Effector memory CD8-positive, alpha-beta T cell (primary cell): ENCODE results near the gene LAMA2.

ENCODE experiments used
- ATAC-seq: fragments of 150-1000 bp; cut with Tn5 transposase; replicated peaks from 2 replicates; pipeline ENCODE4 v1.10.0; 2021; ENCODE audit warnings: mild to moderate bottlenecking, moderate library complexity
- DNase-seq, 3 experiments: peaks; one replicate each; pipeline ENCODE4 v3.0.0; 2021
- H3K27ac Mint-ChIP-seq, 2 donors: one replicate each; pipeline ENCODE4 v1.8.0; 2022; ENCODE audit warnings: mild to moderate bottlenecking in 2 of 2, mixed read lengths in 2 of 2, moderate library complexity in 2 of 2
- H3K27me3 Mint-ChIP-seq, 2 donors: one replicate each; pipeline ENCODE4 v1.8.0; 2022; ENCODE audit warnings: mixed read lengths in 2 of 2
- H3K36me3 Mint-ChIP-seq: one replicate; pipeline ENCODE4 v1.8.0; 2022; ENCODE audit warnings: mild to moderate bottlenecking, moderate library complexity, mixed read lengths; ENCODE audit not compliant: insufficient read depth
- H3K4me1 Mint-ChIP-seq, 2 donors: one replicate each; pipeline ENCODE4 v1.8.0; 2022; ENCODE audit warnings: low read depth in 2 of 2, mixed read lengths in 2 of 2
- H3K4me3 Mint-ChIP-seq, 2 donors: one replicate each; pipeline ENCODE4 v1.8.0; 2022; ENCODE audit warnings: mild to moderate bottlenecking in 2 of 2, mixed read lengths in 2 of 2, moderate library complexity in 2 of 2
- H3K9me3 Mint-ChIP-seq, 2 donors: one replicate each; pipeline ENCODE4 v1.8.0; 2022; ENCODE audit warnings: mixed read lengths in 2 of 2

Gene LAMA2

GRCh38 chr6:129215916-129216520, 333.1 kb downstream of the LAMA2 start:
- no peak for ATAC-seq

GRCh38 chr6:129217701-129218100, 334.8 kb downstream of the LAMA2 start:
- H3K27me3 Mint-ChIP-seq = no peaks in the 10 kb centered on the region
- ATAC-seq (no peak), DNase-seq (no peak)
- no peaks in the 10 kb centered on the region for H3K4me1 Mint-ChIP-seq
- H3K36me3 Mint-ChIP-seq = no peaks in the 10 kb centered on the region
- no peak overlapping the region for H3K27ac Mint-ChIP-seq
- H3K9me3 Mint-ChIP-seq = no peaks in the 10 kb centered on the region
- no peak overlapping the region for H3K4me3 Mint-ChIP-seq

More at GRCh38 chr6:129215916-129216520, 333.1 kb downstream of the LAMA2 start:
- H3K27ac Mint-ChIP-seq = no peak overlapping the region
- H3K4me3 Mint-ChIP-seq = no peak overlapping the region
- no peaks in the 10 kb centered on the region for H3K27me3 Mint-ChIP-seq
- H3K9me3 Mint-ChIP-seq = no peaks in the 10 kb centered on the region
- no peaks in the 10 kb centered on the region for H3K4me1 Mint-ChIP-seq
- DNase-seq = no peak
- H3K36me3 Mint-ChIP-seq = no peaks in the 10 kb centered on the region

- Mint-ChIP-seq H3K9me3 (no peaks in the 10 kb centered on the region), H3K4me3 (no peak overlapping the region), H3K36me3 (no peaks in the 10 kb centered on the region), H3K4me1 (no peaks in the 10 kb centered on the region), H3K27ac (no peak overlapping the region), H3K27me3 (peaks cover 0 to 28% of the 10 kb centered on the region in 2 donors)
- ATAC-seq (no peak), DNase-seq (no peak)
Observed at GRCh38 chr6:129233458-129234134, 350.7 kb downstream of the LAMA2 start.

GRCh38 chr6:129235167-129236000, 352.4 kb downstream of the LAMA2 start:
- DNase-seq = no peak
- H3K4me1 Mint-ChIP-seq = no peaks in the 10 kb centered on the region
- H3K27ac Mint-ChIP-seq = no peak overlapping the region

GRCh38 chr6:129236001-129236517, 353.1 kb downstream of the LAMA2 start:
- H3K27ac Mint-ChIP-seq = no peak overlapping the region
- H3K9me3 Mint-ChIP-seq = no peaks in the 10 kb centered on the region
- H3K4me1 Mint-ChIP-seq = no peaks in the 10 kb centered on the region
- no peak overlapping the region for H3K4me3 Mint-ChIP-seq
- peaks cover 0 to 18% of the 10 kb centered on the region in 2 donors for H3K27me3 Mint-ChIP-seq
- DNase-seq (no peak), ATAC-seq (no peak)
- no peaks in the 10 kb centered on the region for H3K36me3 Mint-ChIP-seq

More at GRCh38 chr6:129235167-129236000, 352.4 kb downstream of the LAMA2 start:
- H3K27me3 Mint-ChIP-seq = peaks cover 0 to 16% of the 10 kb centered on the region in 2 donors
- H3K36me3 Mint-ChIP-seq = no peaks in the 10 kb centered on the region
- no peaks in the 10 kb centered on the region for H3K9me3 Mint-ChIP-seq
- ATAC-seq = no peak
- H3K4me3 Mint-ChIP-seq = no peak overlapping the region

- H3K36me3 Mint-ChIP-seq = no peaks in the 10 kb centered on the region
- no peak for DNase-seq
- peaks cover 0 to 19% of the 10 kb centered on the region in 2 donors for H3K27me3 Mint-ChIP-seq
- H3K27ac Mint-ChIP-seq = no peak overlapping the region
- no peak overlapping the region for H3K4me3 Mint-ChIP-seq
- no peaks in the 10 kb centered on the region for H3K9me3 Mint-ChIP-seq
- no peak for ATAC-seq
- H3K4me1 Mint-ChIP-seq = no peaks in the 10 kb centered on the region
Observed at GRCh38 chr6:129238991-129239390, 356.1 kb downstream of the LAMA2 start.

- H3K4me1 Mint-ChIP-seq = no peaks in the 10 kb centered on the region
- DNase-seq = no peak
- peaks cover 0 to 21% of the 10 kb centered on the region in 2 donors for H3K27me3 Mint-ChIP-seq
- ATAC-seq = no peak
- no peak overlapping the region for H3K27ac Mint-ChIP-seq
- no peaks in the 10 kb centered on the region for H3K36me3 Mint-ChIP-seq
- H3K4me3 Mint-ChIP-seq = no peak overlapping the region
- H3K9me3 Mint-ChIP-seq = no peaks in the 10 kb centered on the region
Observed at GRCh38 chr6:129239825-129240491, 357.0 kb downstream of the LAMA2 start.

GRCh38 chr6:129240492-129240853, 357.5 kb downstream of the LAMA2 start:
- DNase-seq = no peak
- no peak overlapping the region for H3K27ac Mint-ChIP-seq
- H3K4me3 Mint-ChIP-seq = no peak overlapping the region
- peaks cover 0 to 21% of the 10 kb centered on the region in 2 donors for H3K27me3 Mint-ChIP-seq
- no peaks in the 10 kb centered on the region for H3K9me3 Mint-ChIP-seq
- H3K36me3 Mint-ChIP-seq = no peaks in the 10 kb centered on the region
- no peak for ATAC-seq
- no peaks in the 10 kb centered on the region for H3K4me1 Mint-ChIP-seq

- Mint-ChIP-seq H3K36me3 (no peaks in the 10 kb centered on the region), H3K9me3 (no peaks in the 10 kb centered on the region), H3K4me3 (no peak overlapping the region), H3K27ac (no peak overlapping the region), H3K4me1 (no peaks in the 10 kb centered on the region), H3K27me3 (peaks cover 0 to 27% of the 10 kb centered on the region in 2 donors)
- DNase-seq (no peak), ATAC-seq (no peak)
Observed at GRCh38 chr6:129242546-129242945, 359.6 kb downstream of the LAMA2 start.

GRCh38 chr6:129243377-129243776, 360.4 kb downstream of the LAMA2 start:
- no peaks in the 10 kb centered on the region for H3K36me3 Mint-ChIP-seq
- H3K9me3 Mint-ChIP-seq = no peaks in the 10 kb centered on the region

GRCh38 chr6:129248946-129249345, 366.0 kb downstream of the LAMA2 start:
- Mint-ChIP-seq H3K27ac (no peak overlapping the region), H3K9me3 (no peaks in the 10 kb centered on the region), H3K36me3 (no peaks in the 10 kb centered on the region), H3K4me3 (no peak overlapping the region), H3K27me3 (peaks cover 20 to 41% of the 10 kb centered on the region in 2 donors), H3K4me1 (peaks cover 0 to 1% of the 10 kb centered on the region in 2 donors)
- DNase-seq (no peak), ATAC-seq (no peak)

More at GRCh38 chr6:129243377-129243776, 360.4 kb downstream of the LAMA2 start:
- Mint-ChIP-seq H3K4me1 (no peaks in the 10 kb centered on the region), H3K4me3 (no peak overlapping the region), H3K27ac (no peak overlapping the region), H3K27me3 (peaks cover 0 to 24% of the 10 kb centered on the region in 2 donors)
- DNase-seq = no peak
- ATAC-seq = no peak

- H3K36me3 Mint-ChIP-seq = no peaks in the 10 kb centered on the region
- no peak overlapping the region for H3K4me3 Mint-ChIP-seq
- H3K4me1 Mint-ChIP-seq = peaks cover 0 to 1% of the 10 kb centered on the region in 2 donors
- ATAC-seq (peak; percentile 92), DNase-seq (peak; percentile 44 to 53 (median 48))
- H3K27me3 Mint-ChIP-seq = peaks cover 20 to 50% of the 10 kb centered on the region in 2 donors
- no peaks in the 10 kb centered on the region for H3K9me3 Mint-ChIP-seq
- H3K27ac Mint-ChIP-seq = no peak overlapping the region
Observed at GRCh38 chr6:129251669-129252376, 368.9 kb downstream of the LAMA2 start.
